Neutrophil (primary cell): Measurements from ENCODE around the gene TTC33.
A peak's percentile ranks its signal among the peaks of the same experiment; 100 is the strongest.

Source experiments
- H3K27ac ChIP-seq: fragments of 200-600 bp; sonication (generic); 2 replicates; pipeline ENCODE4 v1.5.1; 2016; ENCODE audit warnings: mild to moderate bottlenecking, moderate library complexity
- H3K27me3 ChIP-seq: fragments of 200-600 bp; sonication (generic); 2 replicates; pipeline ENCODE4 v1.6.0; 2016; ENCODE audit warnings: mild to moderate bottlenecking
- H3K36me3 ChIP-seq: fragments of 200-600 bp; sonication (generic); 2 replicates; pipeline ENCODE4 v1.5.1; 2017
- H3K4me1 ChIP-seq, 2 experiments: fragments of 200-600 bp in 1 of 2; sonication (generic) in 1 of 2; 1 replicate in 1 of 2; 2 replicates in 1 of 2; pipeline versions ENCODE4 v1.5.1 to v1.6.1; 2013 to 2016; ENCODE audit warnings: low read depth in 1 of 2, low read length in 1 of 2, mild to moderate bottlenecking in 1 of 2, moderate library complexity in 1 of 2; ENCODE audit not compliant: control insufficient read depth in 1 of 2, insufficient read depth in 1 of 2
- H3K4me3 ChIP-seq, 2 experiments: fragments of 200-600 bp in 1 of 2; sonication (generic) in 1 of 2; 1 replicate in 1 of 2; 2 replicates in 1 of 2; pipeline ENCODE4 v1.5.1; 2013 to 2016; ENCODE audit warnings: low read depth in 1 of 2, low read length in 1 of 2, mild to moderate bottlenecking in 1 of 2, moderate library complexity in 1 of 2
- H3K9me3 ChIP-seq: fragments of 200-600 bp; sonication (generic); 2 replicates; pipeline ENCODE4 v1.5.1; 2016
- TF ChIP-seq, protein P1 (sequence below): fragments of 200-600 bp; sonication (generic); IDR thresholded peaks from 2 replicates; pipeline ENCODE4 v1.5.1; 2016; ENCODE audit warnings: antibody characterized with exemption

The TTC33 gene, protein sequence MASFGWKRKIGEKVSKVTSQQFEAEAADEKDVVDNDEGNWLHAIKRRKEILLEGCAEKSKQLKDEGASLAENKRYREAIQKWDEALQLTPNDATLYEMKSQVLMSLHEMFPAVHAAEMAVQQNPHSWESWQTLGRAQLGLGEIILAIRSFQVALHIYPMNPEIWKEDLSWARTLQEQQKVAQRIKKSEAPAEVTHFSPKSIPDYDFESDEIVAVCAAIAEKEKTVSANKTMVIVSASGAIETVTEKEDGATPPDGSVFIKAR

DNA sequence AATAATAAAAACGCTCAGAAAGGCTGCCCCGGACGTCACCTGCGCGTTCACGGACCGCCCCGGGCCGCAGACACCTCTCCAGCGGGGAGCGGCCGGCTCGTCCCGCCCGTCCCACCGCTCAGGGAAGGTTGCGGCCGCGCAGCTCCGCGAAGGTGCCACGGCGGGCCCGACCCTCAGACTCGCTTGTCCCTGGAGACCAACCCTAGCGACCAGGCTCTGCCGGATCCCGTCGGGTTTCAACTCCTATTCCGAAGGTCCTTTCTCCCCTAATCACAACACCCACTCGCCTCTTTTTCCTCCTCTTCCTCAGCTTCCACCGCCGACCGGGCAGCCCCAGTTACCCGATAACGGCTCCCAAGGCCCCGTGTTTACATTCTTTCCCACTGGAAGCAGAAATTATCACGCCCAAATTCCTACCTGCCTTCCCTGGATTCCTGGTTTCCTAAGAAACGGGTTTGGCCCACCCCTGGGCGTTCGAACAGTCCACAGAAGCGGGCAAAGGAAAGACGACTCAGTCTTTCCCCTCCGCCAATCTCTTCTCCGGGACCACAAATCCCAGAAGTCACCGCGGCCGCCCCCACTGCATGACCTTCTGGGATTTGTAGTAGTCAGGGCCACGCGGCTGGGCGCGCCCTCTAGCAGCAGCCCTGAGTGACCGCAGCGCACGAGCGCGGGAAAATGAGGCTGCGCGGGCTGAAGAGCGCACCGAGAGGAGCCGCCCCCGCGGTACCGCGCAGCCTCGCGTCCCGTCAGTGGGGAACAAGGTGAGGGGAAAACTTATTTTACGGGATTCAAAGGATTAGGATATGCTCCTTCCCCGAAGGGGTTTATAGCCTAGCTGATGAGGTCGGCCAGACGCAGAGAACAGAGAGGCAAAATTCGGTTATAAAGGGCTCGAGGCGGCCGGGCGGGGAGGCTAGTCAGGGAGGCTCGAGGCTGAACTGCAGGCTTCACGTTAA, at the start of gene TTC33:
Gene TTC33, minus strand, starts transcription at position 555 of the 959 bp plus-strand sequence. CDS start 8,943 bp downstream, outside the sequence.
- TF ChIP-seq, protein P1, sequence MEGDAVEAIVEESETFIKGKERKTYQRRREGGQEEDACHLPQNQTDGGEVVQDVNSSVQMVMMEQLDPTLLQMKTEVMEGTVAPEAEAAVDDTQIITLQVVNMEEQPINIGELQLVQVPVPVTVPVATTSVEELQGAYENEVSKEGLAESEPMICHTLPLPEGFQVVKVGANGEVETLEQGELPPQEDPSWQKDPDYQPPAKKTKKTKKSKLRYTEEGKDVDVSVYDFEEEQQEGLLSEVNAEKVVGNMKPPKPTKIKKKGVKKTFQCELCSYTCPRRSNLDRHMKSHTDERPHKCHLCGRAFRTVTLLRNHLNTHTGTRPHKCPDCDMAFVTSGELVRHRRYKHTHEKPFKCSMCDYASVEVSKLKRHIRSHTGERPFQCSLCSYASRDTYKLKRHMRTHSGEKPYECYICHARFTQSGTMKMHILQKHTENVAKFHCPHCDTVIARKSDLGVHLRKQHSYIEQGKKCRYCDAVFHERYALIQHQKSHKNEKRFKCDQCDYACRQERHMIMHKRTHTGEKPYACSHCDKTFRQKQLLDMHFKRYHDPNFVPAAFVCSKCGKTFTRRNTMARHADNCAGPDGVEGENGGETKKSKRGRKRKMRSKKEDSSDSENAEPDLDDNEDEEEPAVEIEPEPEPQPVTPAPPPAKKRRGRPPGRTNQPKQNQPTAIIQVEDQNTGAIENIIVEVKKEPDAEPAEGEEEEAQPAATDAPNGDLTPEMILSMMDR = peak; percentile 73
- H3K9me3 ChIP-seq = no peaks in the 10 kb centered on the region
- H3K27ac ChIP-seq = peak within 1 kb of the TSS; percentile 71
- H3K4me1 ChIP-seq = peaks cover 26 to 33% of the 10 kb centered on the region in 2 experiments
- H3K27me3 ChIP-seq = no peaks in the 10 kb centered on the region
- peaks cover 4% of the 10 kb centered on the region for H3K36me3 ChIP-seq
- H3K4me3 ChIP-seq = peak within 1 kb of the TSS; percentile 78 to 99

DNA sequence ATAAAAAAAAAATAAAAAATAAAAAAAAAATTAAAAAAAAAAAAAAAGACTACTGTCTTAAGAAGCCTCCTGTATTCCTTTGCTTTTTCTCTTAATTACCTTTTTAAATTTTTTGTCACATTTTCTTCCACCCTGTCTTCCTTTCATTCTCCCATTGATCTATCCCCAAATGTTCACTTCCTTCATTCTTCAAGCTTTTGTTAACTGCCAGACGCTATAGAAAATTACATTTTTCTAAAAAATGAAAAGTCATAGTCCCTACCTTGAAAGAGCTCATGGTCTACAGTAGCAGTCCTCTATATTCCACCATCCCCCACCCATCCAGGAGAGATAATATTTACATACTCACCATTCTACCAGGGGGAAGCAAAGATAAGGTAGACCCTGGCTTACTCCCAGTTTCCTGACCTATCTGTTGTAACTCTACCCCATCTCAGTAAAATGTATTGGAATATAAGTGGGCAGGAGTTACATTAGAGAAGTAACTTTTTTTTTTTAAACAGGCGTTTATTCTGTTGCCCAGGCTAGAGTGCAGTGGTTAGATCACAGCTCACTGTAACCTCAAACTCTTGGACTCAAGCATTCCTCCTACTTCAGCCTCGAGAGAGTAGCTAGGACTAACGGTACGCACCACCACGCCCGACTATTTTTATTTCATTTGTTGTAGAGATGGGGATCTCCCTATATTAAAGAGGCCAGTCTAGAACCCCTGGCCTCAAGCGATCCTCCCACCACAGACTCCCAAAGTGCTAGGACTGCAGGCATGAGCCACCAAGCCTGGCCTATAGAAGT, 46.2 kb upstream of the TTC33 start:
- H3K27ac ChIP-seq = no peak overlapping the region
- TF ChIP-seq, protein P1 = no peak
- H3K9me3 ChIP-seq = no peaks in the 10 kb centered on the region
- no peaks in the 10 kb centered on the region for H3K27me3 ChIP-seq
- H3K36me3 ChIP-seq = no peaks in the 10 kb centered on the region
- no peak overlapping the region for H3K4me3 ChIP-seq
- peaks cover 2 to 11% of the 10 kb centered on the region in 2 experiments for H3K4me1 ChIP-seq

DNA sequence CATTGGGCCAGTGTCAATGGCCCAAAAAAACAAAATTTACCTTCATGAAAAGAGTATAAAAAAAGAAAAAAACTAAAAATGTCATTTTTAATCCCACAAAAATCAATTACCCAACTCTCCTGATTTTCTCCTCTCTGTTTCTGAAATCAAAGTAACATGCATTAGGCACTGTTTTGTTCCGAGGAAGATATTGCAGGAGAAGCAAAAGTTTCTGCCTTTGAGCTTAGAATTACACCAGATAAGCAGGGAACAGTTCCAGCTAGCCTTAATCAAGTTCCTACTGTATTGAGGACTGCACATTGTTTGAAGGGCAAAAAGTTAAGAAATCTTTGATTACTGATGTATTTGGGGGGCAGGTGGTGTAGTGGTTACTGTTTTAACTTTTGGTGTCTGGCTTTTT, 43.5 kb upstream of the TTC33 start:
- TF ChIP-seq, protein P1 = no peak
- peak overlapping the region; percentile 2 for H3K27ac ChIP-seq
- H3K4me1 ChIP-seq = peaks cover 20 to 30% of the 10 kb centered on the region in 2 experiments
- H3K27me3 ChIP-seq = no peaks in the 10 kb centered on the region
- H3K9me3 ChIP-seq = no peaks in the 10 kb centered on the region
- no peak overlapping the region for H3K4me3 ChIP-seq
- H3K36me3 ChIP-seq = no peaks in the 10 kb centered on the region

DNA sequence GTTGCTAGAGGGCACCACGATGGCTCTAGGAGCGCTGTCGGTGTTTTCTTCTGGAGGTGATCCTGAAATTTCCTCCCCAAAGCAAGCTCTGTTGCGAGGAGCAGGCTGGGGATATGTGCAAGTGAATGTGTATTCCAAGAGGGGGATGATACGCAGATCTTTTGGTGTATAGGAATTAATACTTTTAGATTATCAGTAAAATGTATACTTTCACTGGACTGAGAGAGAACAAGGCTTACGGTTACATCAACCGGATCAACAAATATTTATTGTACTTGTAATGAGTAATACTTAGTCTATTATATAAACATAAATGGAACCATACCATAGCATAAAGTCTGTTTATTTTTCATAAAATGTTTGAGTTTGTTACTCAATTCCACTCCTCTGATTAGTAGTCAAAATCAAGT, 43.0 kb upstream of the TTC33 start:
- TF ChIP-seq, protein P1 = no peak
- Histone ChIP-seq H3K27me3 (no peaks in the 10 kb centered on the region), H3K27ac (peak overlapping the region; percentile 91), H3K4me3 (peak overlapping the region; percentile 84 to 96), H3K4me1 (peaks cover 24 to 30% of the 10 kb centered on the region in 2 experiments), H3K36me3 (no peaks in the 10 kb centered on the region), H3K9me3 (no peaks in the 10 kb centered on the region)
